ENCODE results near the gene TTN.
"Not testable (repeated sequence)": the region's sequence is repeated elsewhere in the genome, so short reads cannot be mapped to it uniquely, and the experiment has no call there.

Gene TTN

DNA sequence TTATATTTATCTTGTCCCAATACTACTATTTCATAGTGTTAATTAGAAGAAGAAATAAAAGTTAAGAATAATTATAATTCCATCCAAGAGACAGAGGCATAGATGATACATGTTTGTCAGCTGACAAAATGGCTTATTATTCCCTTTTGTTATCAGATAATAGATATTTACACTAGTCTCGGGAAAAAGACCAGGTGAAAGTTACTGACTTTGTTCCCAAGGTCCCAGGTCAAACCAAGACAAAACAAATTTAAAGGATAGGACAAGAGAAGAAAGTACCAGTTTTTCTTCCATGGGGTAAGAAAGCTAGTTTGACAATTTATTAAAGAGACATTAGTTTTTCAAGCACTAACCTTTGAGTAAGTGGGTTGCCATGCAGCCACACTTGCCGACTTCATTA lies 73.2 kb downstream of the TTN start:
- no peak for DNase-seq (ENCODE audit: low read depth)

DNA sequence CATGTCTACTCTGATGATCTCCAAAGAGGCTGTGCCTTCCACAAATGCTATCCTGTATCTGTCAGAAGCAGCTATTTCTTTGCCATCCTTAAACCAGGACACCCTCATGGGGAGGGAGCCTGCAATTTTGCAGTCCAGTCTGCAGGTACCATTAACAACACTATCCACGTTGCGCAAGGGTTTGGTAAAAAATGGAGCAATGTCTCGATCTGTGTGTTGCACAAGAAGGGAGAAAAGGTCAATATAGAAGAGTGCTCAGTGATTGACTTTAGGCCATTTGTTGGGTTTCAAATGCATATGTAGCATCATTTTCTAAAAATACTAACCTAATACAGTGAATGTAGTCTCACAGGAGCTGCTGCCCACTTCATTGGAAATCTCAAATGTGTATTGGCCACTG lies 74.3 kb downstream of the TTN start:
- DNase-seq (ENCODE audit: low read depth), result no peak

DNA sequence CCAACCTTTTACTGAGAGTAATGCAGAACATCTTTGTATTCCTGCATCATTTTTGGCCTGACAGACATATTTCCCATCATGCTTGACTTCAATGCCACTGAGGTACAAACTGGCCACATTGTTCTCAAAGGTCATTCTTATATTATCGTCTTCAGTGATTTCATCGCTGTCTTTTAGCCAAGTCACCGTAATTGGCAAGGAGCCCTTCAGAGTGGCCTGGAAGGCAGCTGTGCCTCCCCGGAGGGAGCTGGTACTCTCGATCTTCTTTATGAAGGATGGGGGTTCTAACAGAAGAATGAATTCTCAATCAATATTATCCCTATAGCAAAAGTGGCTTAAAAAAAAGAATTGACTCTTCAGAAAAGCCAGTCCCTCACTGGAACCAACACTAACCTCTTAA lies 75.9 kb downstream of the TTN start:
- DNase-seq (ENCODE audit: low read depth), result no peak

DNA sequence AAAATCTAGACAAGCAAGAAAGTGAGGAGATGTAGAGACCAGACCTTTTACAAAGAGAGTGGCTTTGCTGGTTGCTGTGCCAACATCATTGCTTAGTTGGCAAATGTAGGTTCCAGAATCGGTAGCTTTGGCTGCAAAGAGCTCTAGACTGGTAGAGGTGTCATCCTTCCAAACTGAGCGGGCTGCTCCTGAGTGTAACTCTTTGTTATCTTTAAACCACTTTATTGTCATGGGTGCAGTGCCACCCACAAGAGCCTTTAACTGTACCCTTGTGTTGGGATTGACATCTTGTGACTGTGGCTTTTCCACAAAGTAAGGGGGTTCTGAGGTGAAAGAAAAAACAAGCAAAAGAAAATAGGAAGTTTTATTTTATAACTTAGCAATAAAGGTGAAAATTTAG lies 77.2 kb downstream of the TTN start:
- no peak for DNase-seq (ENCODE audit: low read depth)

DNA sequence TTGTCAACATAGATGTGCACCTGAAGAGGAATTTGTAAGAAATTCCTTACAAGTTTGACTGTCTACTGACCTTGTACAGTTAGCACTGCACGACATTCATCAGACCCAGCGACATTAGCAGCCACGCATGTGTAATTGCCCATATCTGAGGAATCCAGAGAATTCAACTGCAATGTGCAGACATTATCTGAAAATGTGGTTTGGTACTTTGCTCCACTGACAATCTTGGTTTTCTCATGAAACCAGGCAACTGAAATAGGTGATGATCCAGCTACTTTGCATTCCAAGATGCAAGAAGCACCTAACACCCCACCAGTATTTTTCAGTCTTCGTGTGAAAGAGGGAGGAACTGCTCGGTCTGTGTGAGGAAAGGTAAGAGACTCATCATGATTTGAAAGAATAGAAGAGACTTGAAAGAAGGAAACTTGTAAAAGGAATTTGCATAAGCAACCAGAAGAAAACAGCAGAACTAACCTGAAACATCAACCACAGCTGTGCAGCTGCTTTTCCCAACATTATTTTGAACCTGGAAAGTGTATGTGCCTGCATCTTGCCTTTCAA lies 83.4 kb downstream of the TTN start:
- no peak for DNase-seq (ENCODE audit: low read depth)

DNA sequence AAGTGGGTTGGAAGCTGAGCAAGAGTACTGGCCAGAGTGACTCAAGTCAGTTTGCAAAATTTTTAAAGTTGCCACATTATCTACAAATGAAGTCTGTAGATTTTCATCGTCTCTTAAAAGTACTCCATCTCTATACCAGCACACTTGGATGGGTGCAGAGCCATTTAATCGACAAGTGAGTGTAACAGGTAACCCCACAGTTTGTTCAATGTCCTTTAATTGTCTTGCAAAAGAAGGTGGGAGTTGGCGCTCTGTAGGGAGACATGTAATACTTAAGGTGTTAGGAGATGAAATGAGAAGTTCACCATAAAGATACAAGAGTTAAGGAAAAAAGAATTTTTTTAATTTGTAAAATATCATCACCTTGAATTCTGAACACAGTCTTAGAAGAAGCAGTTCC lies 84.9 kb downstream of the TTN start:
- DNase-seq (ENCODE audit: low read depth), result no peak

DNA sequence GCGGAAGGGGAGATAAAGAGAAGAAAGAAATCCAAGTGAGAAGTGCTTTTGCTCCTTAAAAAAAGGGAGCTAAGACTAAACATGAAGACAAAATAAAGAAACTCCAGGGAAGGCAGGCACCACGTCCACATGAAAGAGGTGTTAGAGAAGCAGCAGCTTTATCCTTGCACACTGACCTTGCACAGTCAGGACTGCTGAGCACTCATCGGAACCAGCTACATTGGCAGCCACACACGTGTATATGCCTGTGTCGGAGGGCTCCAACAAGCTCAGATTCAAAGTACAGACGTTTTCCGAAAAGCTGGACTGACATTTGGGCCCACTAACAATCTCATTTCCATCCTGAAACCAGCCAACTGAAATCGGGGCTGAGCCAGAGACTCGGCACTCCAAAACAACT lies 88.2 kb downstream of the TTN start:
- DNase-seq (ENCODE audit: low read depth), result no peak

DNA sequence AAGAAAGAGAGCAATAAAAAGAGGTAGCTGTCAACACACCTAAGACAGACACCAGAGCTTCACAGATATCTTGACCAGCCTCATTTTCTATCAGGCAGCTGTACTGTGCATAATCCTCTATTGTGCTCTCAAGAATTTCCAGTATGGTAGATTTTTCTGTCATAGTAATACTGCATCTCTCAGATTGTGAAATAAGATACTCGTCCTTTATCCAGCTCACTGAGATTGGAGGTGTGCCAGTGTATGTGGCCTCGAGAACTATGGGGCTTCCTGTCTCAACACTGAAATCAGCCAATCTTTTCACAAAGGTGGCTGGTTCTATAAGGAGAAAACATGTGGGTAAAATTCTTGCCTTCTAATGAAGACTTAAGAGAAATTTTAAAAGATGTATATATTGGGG lies 88.9 kb downstream of the TTN start:
- DNase-seq (ENCODE audit: low read depth), result no peak

DNA sequence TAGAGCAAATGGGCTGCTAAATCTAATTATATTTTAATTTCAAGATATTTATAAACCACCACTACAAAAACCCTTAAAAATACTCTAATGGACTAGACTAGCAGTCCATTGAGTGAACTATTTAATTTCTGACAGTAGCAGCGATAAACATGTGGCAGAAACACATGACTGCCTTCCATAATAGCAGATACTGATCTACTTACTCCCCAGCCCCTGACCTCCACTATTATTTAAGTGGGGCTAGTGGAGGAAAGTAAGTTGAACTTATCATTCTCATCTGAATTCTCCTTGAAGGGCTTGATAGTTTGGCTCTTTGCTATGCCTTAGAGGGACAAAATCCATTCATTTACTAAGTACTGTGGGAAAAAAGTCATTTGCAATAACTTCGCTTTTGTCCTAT lies 90.8 kb downstream of the TTN start:
- no peak for DNase-seq (ENCODE audit: low read depth)

DNA sequence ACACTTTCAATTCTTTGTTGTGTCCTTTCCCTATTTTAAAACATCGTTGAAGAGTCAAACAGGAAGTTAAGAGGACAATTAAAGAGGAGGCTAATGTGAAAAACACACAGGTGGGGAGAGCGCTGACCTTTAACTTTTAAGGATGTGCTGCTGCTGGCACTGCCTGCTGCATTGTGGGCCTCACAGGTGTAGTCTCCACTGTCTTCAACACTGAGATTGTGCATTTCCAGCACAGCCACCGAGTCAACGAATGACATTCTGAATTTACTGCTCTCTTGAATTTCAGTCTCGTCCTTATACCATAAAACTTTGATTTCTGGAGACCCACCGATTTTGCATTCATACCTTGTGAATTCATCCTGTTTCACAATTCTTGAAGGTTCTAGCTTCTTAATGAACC lies 91.9 kb downstream of the TTN start:
- no peak for DNase-seq (ENCODE audit: low read depth)

DNA sequence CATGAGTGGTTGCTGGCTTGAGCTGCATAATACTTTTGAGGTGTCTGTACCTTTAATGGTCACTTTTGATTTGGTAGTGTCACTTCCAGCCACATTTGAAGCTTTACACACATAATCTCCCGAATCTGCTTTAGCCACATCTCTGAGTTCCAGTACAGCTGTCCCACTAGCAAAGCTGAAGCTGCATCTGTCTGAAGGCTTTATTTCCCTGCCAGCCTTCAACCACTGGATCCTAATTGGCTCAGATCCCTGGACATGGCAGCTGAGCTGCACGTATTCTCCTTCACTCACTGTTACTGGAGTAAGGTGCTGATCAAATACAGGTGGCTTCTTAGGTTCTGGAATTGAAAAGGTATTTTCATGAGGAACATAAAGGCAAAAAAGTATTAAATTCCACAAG lies 99.7 kb downstream of the TTN start:
- DNase-seq (ENCODE audit: low read depth), result no peak

DNA sequence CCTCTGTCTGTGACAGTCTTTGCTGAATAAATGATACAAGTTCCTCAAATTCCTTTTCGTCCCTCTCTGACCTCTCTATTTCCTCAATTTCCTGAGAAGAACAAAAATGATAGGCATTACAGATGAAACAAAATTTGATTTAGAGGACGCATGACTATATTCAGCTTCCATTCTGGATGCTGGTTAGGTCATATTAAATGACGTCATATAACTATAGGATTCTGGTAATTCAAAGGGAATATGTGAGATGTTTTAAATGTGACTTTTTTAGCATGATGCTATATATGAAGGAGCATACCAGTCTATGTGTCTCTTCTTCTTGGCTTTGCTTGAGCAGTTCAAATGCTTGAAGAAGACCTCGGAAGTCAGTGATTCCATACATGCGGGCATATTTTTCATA lies 102.3 kb downstream of the TTN start:
- DNase-seq (ENCODE audit: low read depth), result no peak

DNA sequence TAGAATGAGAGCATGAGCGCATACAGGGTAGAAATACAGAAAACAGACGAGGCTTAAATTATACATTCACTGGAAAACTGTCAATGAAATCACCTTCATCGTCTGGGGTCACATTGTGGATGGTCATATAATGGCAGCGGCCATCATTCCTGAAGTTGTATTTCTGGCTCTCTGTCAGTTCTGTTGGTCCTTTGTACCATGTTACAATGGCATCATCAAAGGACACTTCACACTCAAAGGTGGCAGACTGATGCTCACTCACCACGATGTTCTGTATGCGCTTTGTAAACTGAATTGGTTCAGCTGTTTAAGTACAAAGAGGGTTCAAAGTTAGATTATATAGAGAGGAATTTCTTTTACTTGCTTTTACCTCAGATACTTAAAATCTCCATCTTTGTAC lies 104.9 kb downstream of the TTN start:
- no peak for DNase-seq (ENCODE audit: low read depth)

DNA sequence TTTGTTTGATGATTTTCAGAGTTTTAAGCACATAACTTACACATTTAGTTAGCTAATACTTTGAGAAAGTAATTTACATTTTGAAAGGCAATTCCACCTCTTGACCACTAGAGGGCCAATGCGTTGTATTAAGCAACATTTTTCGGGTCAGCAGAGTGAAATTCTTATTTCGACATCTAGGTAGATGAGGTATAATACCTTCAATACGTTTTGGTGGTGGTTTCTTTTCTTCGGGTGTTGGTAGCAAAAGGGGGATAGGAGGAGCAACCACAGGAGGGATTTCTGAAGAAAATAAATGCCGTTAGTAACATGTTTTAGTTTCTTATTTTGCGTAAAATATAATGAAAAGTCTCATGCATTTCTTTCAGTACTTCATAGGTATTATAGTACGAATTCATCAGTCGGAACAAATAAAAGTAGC lies 106.3 kb downstream of the TTN start:
- DNase-seq (ENCODE audit: low read depth), result no peak

DNA sequence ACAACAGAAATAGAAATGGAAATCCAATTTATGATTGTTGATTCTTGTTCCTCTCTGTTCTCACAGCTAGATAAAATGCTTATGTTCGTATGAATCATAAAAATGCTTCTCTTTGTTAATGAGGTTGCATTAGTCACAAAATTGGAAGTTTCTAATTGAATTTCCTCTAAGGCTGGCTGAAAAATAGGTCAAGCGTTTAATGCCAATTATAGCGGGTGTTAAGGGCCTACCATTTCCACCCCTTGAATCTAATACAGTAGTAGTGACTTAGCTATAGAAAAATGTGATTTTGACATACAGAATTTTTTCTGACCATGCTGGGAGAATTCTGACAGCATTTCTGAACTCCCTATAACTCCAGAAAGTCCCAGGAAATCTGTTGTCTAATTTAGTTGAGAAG lies 107.1 kb downstream of the TTN start:
- DNase-seq (ENCODE audit: low read depth), result no peak

DNA sequence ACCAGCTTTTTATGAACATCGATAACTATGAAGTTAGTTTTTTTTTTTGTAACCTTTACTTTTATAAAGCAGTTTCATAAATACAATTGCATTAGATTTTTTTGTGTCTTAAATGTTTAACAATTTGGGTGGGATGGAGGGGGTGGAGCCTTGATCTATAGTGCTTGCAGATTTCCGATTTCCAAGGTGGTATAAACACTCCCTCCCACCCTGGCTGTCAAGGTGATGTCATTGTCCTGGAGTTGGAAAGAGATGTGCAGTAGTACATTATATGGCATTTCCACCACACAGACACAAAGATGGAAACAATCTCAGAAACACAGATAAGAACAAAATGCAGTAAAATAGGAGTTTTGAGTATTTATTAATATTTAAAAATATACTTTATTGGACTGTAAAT lies 114.4 kb downstream of the TTN start:
- no peak for DNase-seq (ENCODE audit: low read depth)

DNA sequence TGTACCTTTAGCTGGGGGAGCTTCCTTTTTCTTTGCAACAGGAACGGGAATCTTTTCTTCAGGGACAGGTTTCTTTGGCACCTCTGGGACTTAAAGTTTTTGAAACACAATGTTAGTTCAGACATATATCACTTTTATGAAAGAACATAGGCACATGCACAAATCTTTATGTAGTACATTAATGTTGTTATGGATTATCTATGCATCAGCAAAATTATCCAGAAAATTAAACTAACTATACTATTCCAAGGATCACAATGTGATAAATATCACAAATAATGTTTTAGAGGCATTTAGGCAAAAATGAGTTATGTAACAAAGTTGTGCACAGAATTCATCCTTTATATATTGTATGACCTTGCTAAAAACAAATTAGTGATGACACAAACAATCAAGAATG lies 117.4 kb downstream of the TTN start:
- no peak for DNase-seq (ENCODE audit: low read depth)

DNA sequence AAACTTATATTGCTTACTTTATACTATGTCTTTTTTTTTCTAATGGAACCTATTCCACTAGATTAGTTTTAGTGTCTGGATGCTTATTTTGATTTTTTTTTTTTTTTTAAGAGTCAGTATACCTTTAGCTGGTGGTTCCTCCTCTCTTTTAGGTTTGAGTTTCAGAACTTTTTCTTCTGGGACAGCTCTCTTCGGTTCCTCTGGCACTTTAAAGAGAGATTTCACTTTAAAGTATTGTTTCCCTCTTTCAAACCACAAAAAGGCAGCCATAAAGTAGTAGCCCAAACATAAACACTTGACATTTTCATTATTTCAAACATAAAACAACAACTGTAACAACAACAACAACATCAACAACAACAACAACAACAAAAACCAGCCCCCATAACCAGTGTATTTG lies 123.3 kb downstream of the TTN start:
- DNase-seq (ENCODE audit: low read depth), result no peak

DNA sequence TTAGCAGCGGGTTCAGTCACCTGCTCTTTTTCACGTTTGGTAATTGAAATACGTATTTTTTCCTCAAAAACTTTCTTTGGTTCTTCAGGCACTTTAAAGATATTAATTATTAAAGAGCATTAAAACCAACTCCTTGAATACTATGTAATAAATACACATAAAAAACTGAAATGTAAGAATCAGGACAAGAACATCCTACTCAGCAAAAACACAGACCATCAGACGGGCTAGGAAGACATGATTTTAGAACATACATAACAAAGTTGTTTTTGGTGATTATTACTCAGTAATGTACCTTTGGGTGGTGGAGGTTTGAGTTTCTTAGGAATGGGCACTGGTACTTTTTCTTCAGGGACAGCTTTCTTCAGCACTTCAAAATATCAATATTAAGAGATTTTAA lies 126.1 kb downstream of the TTN start:
- no peak for DNase-seq (ENCODE audit: low read depth)

DNA sequence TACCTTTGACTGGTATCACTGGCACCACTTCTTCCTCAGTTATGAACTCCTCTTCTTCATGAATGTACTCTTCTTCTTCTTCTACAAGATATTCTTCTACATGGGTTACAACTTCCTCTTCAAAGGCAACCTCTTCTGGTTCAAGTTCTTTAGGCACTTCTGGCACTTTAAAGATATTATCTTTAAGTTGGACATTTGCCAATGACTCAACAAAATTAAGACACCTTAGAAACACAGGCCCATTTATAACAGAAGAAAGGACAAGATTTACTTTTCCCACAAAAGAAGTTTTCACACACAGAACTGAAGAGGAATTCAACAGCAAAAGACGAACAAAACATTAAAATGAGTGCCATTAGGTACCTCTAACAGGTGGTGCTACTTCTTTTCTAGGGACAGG lies 127.3 kb downstream of the TTN start:
- DNase-seq (ENCODE audit: low read depth), result no peak

DNA sequence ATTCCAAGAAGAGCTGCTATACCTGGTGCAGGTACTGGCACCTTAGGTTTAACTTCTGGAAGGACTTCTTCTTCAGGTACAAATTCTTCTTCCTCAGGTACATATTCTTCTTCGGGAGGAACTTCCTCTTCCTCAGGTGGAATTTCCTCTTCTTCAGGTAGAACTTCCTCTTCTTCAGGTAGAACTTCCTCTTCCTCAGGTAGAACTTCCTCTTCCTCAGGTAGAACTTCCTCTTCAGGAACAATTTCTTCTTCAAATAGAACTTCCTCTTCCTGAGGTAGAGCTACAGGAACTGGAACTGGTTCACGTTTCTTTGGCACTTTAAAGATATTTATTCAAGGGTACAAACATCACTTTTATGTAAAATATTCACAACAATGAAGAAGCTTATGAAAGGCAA lies 129.6 kb downstream of the TTN start:
- DNase-seq (ENCODE audit: low read depth), result no peak

DNA sequence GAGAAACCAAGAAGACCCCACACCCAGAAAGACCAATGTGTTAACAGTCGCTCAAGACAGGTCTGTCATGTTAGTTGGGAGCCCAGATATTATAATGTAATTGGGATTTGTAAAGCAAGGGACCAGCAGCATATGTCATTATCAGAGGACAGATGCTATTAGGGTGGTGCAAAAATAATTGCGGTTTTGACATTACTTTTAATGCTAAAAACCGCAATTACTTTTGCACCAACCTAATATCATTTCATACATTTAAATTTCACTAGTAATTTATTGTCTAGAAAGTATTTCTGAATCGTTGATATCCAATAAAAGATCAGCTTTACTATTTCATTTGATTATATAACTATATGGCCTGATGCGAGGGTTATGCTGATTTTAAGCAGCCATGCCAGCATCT lies 131.2 kb downstream of the TTN start:
- DNase-seq (ENCODE audit: low read depth), result no peak

DNA sequence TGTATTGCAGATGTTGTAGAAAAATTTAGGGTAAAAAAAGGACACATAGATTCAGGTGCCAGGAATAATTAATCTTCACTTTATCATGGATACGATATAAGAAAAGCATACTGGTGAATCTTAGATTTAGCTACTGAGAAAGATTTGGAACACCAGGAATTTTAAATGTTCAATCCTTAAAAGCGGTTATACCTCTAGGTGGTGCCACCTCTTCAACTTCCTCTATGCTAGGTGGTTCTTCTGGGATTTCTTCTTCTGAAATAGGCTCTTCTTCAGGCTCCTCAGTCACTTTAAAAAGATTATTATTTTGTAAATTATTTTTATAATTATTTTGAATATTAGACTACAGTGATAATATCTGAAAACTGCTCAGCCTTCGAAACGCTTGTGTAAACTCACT lies 133.1 kb downstream of the TTN start:
- DNase-seq (ENCODE audit: low read depth), result no peak

DNA sequence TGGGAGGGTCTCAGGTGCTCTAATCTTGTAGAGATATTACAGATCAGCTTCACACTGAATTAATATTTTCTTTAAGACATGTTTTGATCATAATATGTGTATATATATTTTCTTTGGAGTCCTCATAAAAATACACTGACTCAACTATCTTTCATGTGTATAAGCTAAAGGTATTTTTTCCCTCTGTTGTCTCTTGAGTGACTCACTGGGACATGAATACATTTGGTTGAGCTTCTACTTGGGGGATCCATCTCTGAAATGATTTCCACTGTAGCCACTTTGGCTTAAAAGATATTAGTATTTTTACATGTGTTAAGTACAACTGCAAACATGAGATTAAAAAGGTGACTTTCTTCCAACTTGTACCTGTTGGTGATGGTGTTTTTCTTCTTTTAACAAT lies 140.8 kb downstream of the TTN start:
- no peak for DNase-seq (ENCODE audit: low read depth)

DNA sequence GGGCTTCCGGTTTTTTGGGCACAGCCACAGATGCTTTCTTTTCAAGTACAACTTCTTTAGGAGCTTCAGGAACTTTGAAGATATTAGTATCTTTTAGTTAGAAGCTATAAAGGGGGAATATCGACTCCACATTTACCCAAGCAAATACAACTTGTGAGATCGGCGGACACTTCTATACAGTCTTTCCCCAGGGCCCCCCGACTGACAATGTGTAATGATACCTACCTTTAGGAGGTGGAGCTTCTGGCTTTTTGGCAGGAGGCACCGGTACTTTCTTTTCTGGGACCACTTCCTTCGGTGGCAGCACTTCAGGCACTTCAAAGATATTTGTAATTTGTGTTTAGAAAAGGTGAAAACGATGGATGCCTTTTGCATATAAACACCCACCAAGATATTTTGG lies 148.7 kb downstream of the TTN start:
- not testable (repeated sequence) for DNase-seq (ENCODE audit: low read depth)

Measured in stimulated activated CD8-positive, alpha-beta memory T cell treated with anti-CD3 and anti-CD28 coated beads, Interleukin-15, amount 100 ng/mL, for 1 hour (primary cell).